ENCODE results near the gene OR2B6.

Gene OR2B6

GRCh38 chr6:27978705-27979104, 21.7 kb downstream of the OR2B6 start:
- no peak for TF ChIP-seq CTCF (IDR thresholded peaks at IDR 0.05; ENCODE audit: low read depth, low read length, missing control alignments)
- no peaks in the 10 kb centered on the region for H3K36me3 ChIP-seq (replicated peaks)
- H3K4me3 ChIP-seq (ENCODE audit: low read depth, low read length), result no peak overlapping the region
- no peak for DNase-seq
- in situ Hi-C loops (cut with HindIII; ENCODE audit: low pct_ligation_motif_present, low sequenced_read_pairs), result no loop called here
- no peak overlapping the region for H3K27ac ChIP-seq
- no peaks in the 10 kb centered on the region for H3K27me3 ChIP-seq (replicated peaks)

DNA sequence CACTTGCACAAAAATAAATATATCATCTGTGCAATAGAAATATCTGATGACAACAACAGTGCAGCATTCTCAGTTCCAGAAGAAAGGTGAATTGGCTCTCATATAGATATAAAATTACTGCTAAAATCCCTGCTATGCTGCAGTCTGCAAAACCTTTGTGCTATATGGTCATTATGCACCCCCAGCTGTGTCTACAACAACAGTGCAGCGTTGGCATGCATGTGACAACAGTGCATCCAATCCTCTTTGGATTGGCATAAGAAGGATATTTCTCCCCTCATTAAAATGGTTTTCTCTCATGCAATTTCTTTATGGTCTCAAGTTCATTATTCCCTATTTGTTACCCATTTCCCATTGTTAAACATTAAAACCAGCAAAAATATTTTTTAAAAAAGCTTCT, 23.1 kb downstream of the OR2B6 start:
- no peak for DNase-seq
- Histone ChIP-seq H3K4me3 (ENCODE audit: low read depth, low read length) (no peak overlapping the region), H3K27me3 (replicated peaks) (no peaks in the 10 kb centered on the region), H3K36me3 (replicated peaks) (no peaks in the 10 kb centered on the region), H3K27ac (no peak overlapping the region)
- in situ Hi-C loops (cut with HindIII; ENCODE audit: low pct_ligation_motif_present, low sequenced_read_pairs), result no loop called here
- no peak for TF ChIP-seq CTCF (IDR thresholded peaks at IDR 0.05; ENCODE audit: low read depth, low read length, missing control alignments)

GRCh38 chr6:27986928-27987725, 30.1 kb downstream of the OR2B6 start:
- peak; percentile 27 for DNase-seq
- TF ChIP-seq CTCF (IDR thresholded peaks at IDR 0.05; ENCODE audit: low read depth, low read length, missing control alignments), result no peak
- Histone ChIP-seq H3K27me3 (replicated peaks) (no peaks in the 10 kb centered on the region), H3K36me3 (replicated peaks) (no peaks in the 10 kb centered on the region), H3K4me3 (ENCODE audit: low read depth, low read length) (no peak overlapping the region), H3K27ac (peak overlapping the region; percentile 84)
- in situ Hi-C loops (cut with HindIII; ENCODE audit: low pct_ligation_motif_present, low sequenced_read_pairs), result no loop called here

DNA sequence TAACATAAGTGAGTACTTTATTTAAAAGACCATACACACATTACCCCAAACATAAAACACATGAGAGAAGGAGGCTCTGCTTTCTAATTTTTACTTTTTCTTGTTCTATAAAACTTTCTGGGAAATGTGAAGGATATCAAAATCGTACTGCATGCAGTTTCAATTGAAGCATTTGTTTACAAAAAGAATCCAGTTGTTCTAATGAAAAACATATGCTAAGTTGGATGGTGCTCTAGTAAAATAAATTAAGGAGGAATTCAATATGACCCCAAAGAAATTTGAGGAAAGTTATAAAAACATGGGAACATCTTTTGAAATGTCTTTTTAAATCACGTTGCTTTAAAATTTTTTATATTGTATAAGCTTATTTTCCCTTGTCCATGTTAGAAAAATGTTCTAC, 37.6 kb downstream of the OR2B6 start:
- in situ Hi-C loops (cut with HindIII; ENCODE audit: low pct_ligation_motif_present, low sequenced_read_pairs), result no loop called here
- H3K27me3 ChIP-seq (replicated peaks), result no peaks in the 10 kb centered on the region
- no peak for TF ChIP-seq CTCF (IDR thresholded peaks at IDR 0.05; ENCODE audit: low read depth, low read length, missing control alignments)
- H3K27ac ChIP-seq, result no peak overlapping the region
- no peak overlapping the region for H3K4me3 ChIP-seq (ENCODE audit: low read depth, low read length)
- no peak for DNase-seq
- H3K36me3 ChIP-seq (replicated peaks), result no peaks in the 10 kb centered on the region

DNA sequence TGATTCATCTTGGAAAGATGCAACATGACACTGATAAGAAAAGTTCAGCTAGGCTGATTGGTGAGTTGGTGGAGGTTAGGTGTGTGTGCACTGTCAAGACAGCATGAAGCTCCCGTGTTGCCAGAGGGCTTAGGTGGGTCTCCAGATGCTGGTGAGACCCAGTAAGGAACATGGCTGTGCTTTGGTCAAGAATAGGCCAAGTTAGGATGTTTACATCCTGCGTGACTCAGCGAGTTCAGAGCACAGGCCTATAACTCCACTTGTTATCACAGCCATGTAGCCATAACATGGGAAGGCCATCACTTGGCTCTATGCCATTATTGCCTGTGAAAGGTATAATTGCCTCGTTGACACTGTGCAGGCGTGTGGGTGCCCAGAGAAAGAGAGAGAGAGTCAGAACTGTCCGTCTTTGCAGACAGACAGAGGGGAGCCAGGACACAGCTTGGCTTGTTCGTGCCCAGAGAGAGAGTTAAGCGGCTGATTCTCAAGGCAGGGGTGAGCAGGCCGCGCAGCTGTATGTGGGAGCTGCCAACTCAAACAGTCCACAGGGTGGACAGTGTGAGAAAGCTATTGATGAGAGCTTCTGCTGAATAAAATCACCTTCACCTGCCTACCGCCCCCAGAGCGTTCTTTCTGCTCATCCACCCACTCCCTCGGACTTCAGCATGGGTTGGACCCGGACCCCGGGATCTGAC, 43.5 kb downstream of the OR2B6 start:
- no peak overlapping the region for H3K27ac ChIP-seq
- DNase-seq, result no peak
- no peaks in the 10 kb centered on the region for H3K36me3 ChIP-seq (replicated peaks)
- in situ Hi-C loops (cut with HindIII; ENCODE audit: low pct_ligation_motif_present, low sequenced_read_pairs), result no loop called here
- TF ChIP-seq CTCF (IDR thresholded peaks at IDR 0.05; ENCODE audit: low read depth, low read length, missing control alignments), result no peak
- no peaks in the 10 kb centered on the region for H3K27me3 ChIP-seq (replicated peaks)
- H3K4me3 ChIP-seq (ENCODE audit: low read depth, low read length), result no peak overlapping the region
